ENCODE data around the gene TASP1. TPM values are rescaled to one million over a fixed set of nuclear protein-coding genes. Genes with fewer than 3 reads are reported as not detected.

TASP1 gene
- total RNA-seq, 4 donors from 2014 or later = 7.7 to 20.0 (median 8.7) TPM

- intact Hi-C loops (cut with DNase I) = no loop called here
- DNase-seq = no peak
- WGBS, 2 donors = 88 to 97% methylated on average over 5 of the region's 5 CpGs
Measured at GRCh38 chr20:13424174-13424833, 214.4 kb downstream of the TASP1 start.

DNA sequence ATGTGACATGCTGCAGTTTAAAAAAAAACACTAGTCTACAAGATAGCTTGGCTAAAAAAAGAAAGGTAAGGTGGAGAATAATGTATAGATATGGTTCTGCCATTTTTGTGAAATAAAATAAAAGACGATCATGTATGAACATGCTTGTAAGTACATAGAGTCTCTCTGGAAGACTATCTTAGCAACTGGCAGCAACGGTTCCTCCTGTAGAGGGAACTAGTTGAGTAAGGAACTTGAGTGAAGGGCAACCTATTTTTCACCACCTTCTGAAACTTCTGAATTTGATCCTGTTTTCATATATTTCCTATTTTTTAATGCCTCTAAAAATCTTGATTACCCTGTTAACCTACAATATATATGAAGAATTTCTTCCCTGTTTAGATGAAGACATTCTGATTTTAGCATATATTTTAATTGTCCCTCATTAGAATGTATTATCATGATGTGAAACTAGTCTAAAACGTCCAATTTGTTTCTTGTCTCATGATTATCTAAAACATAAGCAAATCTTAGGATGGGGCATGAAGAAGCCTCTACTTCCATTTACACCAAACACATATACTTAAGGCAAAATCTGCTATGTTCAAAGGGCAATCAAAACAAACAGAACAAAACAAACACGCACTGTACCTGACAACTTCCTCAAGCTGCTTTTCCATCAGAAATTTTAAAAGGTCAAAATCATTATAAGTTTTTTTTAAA lies 215.1 kb downstream of the TASP1 start:
- WGBS, 2 donors = 78 to 80% methylated on average over 4 of the region's 4 CpGs

More at GRCh38 chr20:13424174-13424833, 214.4 kb downstream of the TASP1 start:
- TF ChIP-seq, protein P1, sequence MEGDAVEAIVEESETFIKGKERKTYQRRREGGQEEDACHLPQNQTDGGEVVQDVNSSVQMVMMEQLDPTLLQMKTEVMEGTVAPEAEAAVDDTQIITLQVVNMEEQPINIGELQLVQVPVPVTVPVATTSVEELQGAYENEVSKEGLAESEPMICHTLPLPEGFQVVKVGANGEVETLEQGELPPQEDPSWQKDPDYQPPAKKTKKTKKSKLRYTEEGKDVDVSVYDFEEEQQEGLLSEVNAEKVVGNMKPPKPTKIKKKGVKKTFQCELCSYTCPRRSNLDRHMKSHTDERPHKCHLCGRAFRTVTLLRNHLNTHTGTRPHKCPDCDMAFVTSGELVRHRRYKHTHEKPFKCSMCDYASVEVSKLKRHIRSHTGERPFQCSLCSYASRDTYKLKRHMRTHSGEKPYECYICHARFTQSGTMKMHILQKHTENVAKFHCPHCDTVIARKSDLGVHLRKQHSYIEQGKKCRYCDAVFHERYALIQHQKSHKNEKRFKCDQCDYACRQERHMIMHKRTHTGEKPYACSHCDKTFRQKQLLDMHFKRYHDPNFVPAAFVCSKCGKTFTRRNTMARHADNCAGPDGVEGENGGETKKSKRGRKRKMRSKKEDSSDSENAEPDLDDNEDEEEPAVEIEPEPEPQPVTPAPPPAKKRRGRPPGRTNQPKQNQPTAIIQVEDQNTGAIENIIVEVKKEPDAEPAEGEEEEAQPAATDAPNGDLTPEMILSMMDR (IDR thresholded peaks at IDR 0.05) = no peak
- TF ChIP-seq POLR2A (IDR thresholded peaks at IDR 0.05) = no peak
- Histone ChIP-seq H3K4me3 (no peak overlapping the region), H3K27ac (no peak overlapping the region), H3K36me3 (no peaks in the 10 kb centered on the region), H3K4me1 (no peaks in the 10 kb centered on the region), H3K9me3 (no peaks in the 10 kb centered on the region), H3K27me3 (no peaks in the 10 kb centered on the region)

GRCh38 chr20:13422637-13423036 lies 216.1 kb downstream of the TASP1 start:
- Histone ChIP-seq H3K36me3 (no peaks in the 10 kb centered on the region), H3K4me1 (no peaks in the 10 kb centered on the region), H3K9me3 (no peaks in the 10 kb centered on the region), H3K27me3 (no peaks in the 10 kb centered on the region), H3K4me3 (no peak overlapping the region), H3K27ac (no peak overlapping the region)
- intact Hi-C loops (cut with DNase I) = no loop called here
- 100% methylated on average over 1 of the region's 1 CpG for WGBS, 2 donors
- no peak for DNase-seq
- TF ChIP-seq, protein P1 (IDR thresholded peaks at IDR 0.05) = no peak
- TF ChIP-seq POLR2A (IDR thresholded peaks at IDR 0.05) = no peak

More for the DNA sequence above, 215.1 kb downstream of the TASP1 start:
- intact Hi-C loops (cut with DNase I) = no loop called here
- no peak for TF ChIP-seq POLR2A (IDR thresholded peaks at IDR 0.05)
- no peak for DNase-seq
- Histone ChIP-seq H3K4me1 (no peaks in the 10 kb centered on the region), H3K27me3 (no peaks in the 10 kb centered on the region), H3K27ac (no peak overlapping the region), H3K4me3 (no peak overlapping the region), H3K9me3 (no peaks in the 10 kb centered on the region), H3K36me3 (no peaks in the 10 kb centered on the region)

DNA sequence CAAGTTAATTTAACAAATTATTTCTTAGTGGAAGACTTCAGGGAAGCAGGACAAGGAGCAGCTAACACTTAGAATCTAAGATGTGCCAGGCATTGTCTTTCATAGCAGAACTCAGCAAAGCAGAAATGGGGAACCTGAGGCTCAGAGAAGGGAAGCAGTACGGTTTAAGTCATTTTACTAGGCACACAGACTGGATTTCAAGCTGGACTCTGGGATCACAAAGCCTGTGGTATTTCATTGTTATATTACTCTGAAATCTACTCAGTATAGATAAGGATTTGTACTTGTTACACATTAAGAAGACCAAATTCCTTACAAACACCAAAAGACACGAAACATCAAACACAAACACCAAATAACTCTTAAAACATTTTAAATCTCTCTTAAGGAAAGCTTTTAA lies 218.1 kb downstream of the TASP1 start:
- intact Hi-C loops (cut with DNase I) = no loop called here
- Histone ChIP-seq H3K9me3 (no peaks in the 10 kb centered on the region), H3K4me3 (no peak overlapping the region), H3K27ac (no peak overlapping the region), H3K36me3 (peaks cover 0 to 13% (median 0%) of the 10 kb centered on the region in 3 donors), H3K4me1 (no peaks in the 10 kb centered on the region), H3K27me3 (no peaks in the 10 kb centered on the region)
- WGBS, 2 donors = 91 to 93% methylated on average over 2 of the region's 2 CpGs
- no peak for DNase-seq
- TF ChIP-seq POLR2A (IDR thresholded peaks at IDR 0.05) = no peak

DNA sequence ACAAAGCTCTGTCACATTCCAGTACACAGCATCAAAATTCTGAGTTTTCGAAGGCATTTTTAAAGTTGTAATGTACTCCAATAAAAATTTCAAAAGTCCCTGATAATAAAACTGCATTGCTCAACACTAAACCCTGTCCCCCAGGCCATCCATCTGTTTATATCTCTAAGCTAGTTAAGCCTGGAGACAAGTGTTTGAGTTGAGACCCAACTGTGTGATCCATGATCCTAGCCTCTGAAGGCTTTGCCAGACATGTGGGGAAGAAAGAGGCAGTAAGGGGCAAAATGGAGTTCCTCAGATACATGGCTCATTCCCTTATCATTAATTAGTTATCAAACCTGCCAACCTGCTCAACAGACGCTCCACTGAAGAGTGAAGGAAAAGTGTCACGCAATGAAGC lies 219.3 kb downstream of the TASP1 start:
- no peak for DNase-seq
- H3K4me1 ChIP-seq = no peaks in the 10 kb centered on the region
- no peak overlapping the region for H3K27ac ChIP-seq
- no peaks in the 10 kb centered on the region for H3K9me3 ChIP-seq
- 87 to 96% methylated on average over 3 of the region's 3 CpGs for WGBS, 2 donors
- peaks cover 0 to 13% (median 0%) of the 10 kb centered on the region in 3 donors for H3K36me3 ChIP-seq
- no peaks in the 10 kb centered on the region for H3K27me3 ChIP-seq
- TF ChIP-seq, protein P1 (IDR thresholded peaks at IDR 0.05) = no peak
- TF ChIP-seq POLR2A (IDR thresholded peaks at IDR 0.05) = no peak
- no peak overlapping the region for H3K4me3 ChIP-seq
- intact Hi-C loops (cut with DNase I) = no loop called here
